Activated naive CD4-positive, alpha-beta T cell treated with anti-CD3 and anti-CD28 coated beads for 36 hours (primary cell): ENCODE data around the gene B3GNT8. TPM values are rescaled to one million over a fixed set of nuclear protein-coding genes. Genes with fewer than 3 reads are reported as not detected.
"Not testable (repeated sequence)": the region's sequence is repeated elsewhere in the genome, so short reads cannot be mapped to it uniquely, and the experiment has no call there.

Source experiments
- CTCF ChIA-PET: fragments of 350-600 bp; sonication (Branson Sonifier 250); formaldehyde crosslinking; loops from one replicate; lab custom pipeline; 2021; ENCODE audit warnings: antibody characterized with exemption; lab: Charles Lee
- DNase-seq: peaks from one replicate; pipeline ENCODE4 v3.0.0-alpha.2; 2020
- H3K27ac Mint-ChIP-seq: one replicate; pipeline ENCODE4 v1.8.0; 2021; ENCODE audit warnings: mild to moderate bottlenecking, mixed read lengths
- H3K27me3 Mint-ChIP-seq: one replicate; pipeline ENCODE4 v1.8.0; 2021; ENCODE audit warnings: low read depth, mixed read lengths
- H3K36me3 Mint-ChIP-seq: one replicate; pipeline ENCODE4 v1.8.0; 2021; ENCODE audit warnings: low read depth, mixed read lengths
- H3K4me1 Mint-ChIP-seq: one replicate; pipeline ENCODE4 v1.8.0; 2021; ENCODE audit warnings: low read depth, mixed read lengths
- H3K4me3 Mint-ChIP-seq: one replicate; pipeline ENCODE4 v1.8.0; 2021; ENCODE audit warnings: mild to moderate bottlenecking, moderate library complexity, mixed read lengths
- H3K9me3 Mint-ChIP-seq: one replicate; pipeline ENCODE4 v1.8.0; 2021; ENCODE audit warnings: mixed read lengths
- intact Hi-C: fragments of 100-400 bp; cut with micrococcal nuclease; formaldehyde crosslinking; loops from one replicate; pipeline ENCODE4 v1.15.1; 2023
- total RNA-seq, 2 experiments: library from RNA; stranded (reverse); gene quantifications; one replicate each; pipeline ENCODE4 v1.2.3, GENCODE V29; 2021

B3GNT8 gene
- total RNA-seq, 2 experiments from 2014 or later: 0.29 TPM; not detected in 1

GRCh38 chr19:41447732-41448332 is 20.7 kb upstream of the B3GNT8 start:
- intact Hi-C loops: loop anchor here (5.0 kb wide), 2 partner anchors 69 to 246 kb away; no protein-coding TSS in a partner anchor
- DNase-seq: no peak
- no peak overlapping the region for H3K4me3 Mint-ChIP-seq
- H3K4me1 Mint-ChIP-seq: peaks cover 11% of the 10 kb centered on the region
- CTCF ChIA-PET: interaction anchor here (0.7 to 9.5 kb wide), 14 partner anchors 8 to 259 kb away, joined by 3 to 185 read pairs (median 8); partner anchors contain the start of genes CEACAM21 and DMAC2
- H3K36me3 Mint-ChIP-seq: no peaks in the 10 kb centered on the region
- H3K27ac Mint-ChIP-seq: no peak overlapping the region
- no peaks in the 10 kb centered on the region for H3K9me3 Mint-ChIP-seq
- no peaks in the 10 kb centered on the region for H3K27me3 Mint-ChIP-seq

GRCh38 chr19:41445575-41445974 is 18.4 kb upstream of the B3GNT8 start:
- Mint-ChIP-seq H3K27ac (no peak overlapping the region), H3K27me3 (no peaks in the 10 kb centered on the region), H3K9me3 (no peaks in the 10 kb centered on the region), H3K4me1 (peaks cover 11% of the 10 kb centered on the region), H3K36me3 (no peaks in the 10 kb centered on the region), H3K4me3 (no peak overlapping the region)
- CTCF ChIA-PET: interaction anchor here (7.6 to 9.5 kb wide), 2 partner anchors 122 to 151 kb away, joined by 92 to 185 read pairs; no protein-coding TSS in a partner anchor
- intact Hi-C loops: loop anchor here (5.0 kb wide), 2 partner anchors 72 to 243 kb away; no protein-coding TSS in a partner anchor
- DNase-seq: no peak

- peaks cover 5% of the 10 kb centered on the region for H3K4me1 Mint-ChIP-seq
- intact Hi-C loops: no loop called here
- DNase-seq: no peak
- H3K27me3 Mint-ChIP-seq: no peaks in the 10 kb centered on the region
- H3K27ac Mint-ChIP-seq: no peak overlapping the region
- CTCF ChIA-PET: no interaction called here
- H3K9me3 Mint-ChIP-seq: no peaks in the 10 kb centered on the region
- H3K36me3 Mint-ChIP-seq: no peaks in the 10 kb centered on the region
- no peak overlapping the region for H3K4me3 Mint-ChIP-seq
These were observed 16.8 kb upstream of the B3GNT8 start for GRCh38 chr19:41443813-41444455.

GRCh38 chr19:41442473-41443355 is 15.5 kb upstream of the B3GNT8 start, which contains the start of gene ERICH4:
TSS of gene ERICH4 (plus strand) at chr19:41443156. CDS start at chr19:41443170, 14 bp downstream.
- Mint-ChIP-seq H3K36me3 (peaks cover 1% of the 10 kb centered on the region), H3K4me1 (peaks cover 9% of the 10 kb centered on the region), H3K9me3 (no peaks in the 10 kb centered on the region), H3K27me3 (no peaks in the 10 kb centered on the region), H3K27ac (no peak within 1 kb of the TSS), H3K4me3 (no peak within 1 kb of the TSS)
- no peak for DNase-seq
- intact Hi-C loops: no loop called here
- CTCF ChIA-PET: interaction anchor here (0.7 kb wide), 1 partner anchor 204 kb away, joined by 4 read pairs; no protein-coding TSS in a partner anchor

GRCh38 chr19:41441321-41441945 is 14.3 kb upstream of the B3GNT8 start:
- Mint-ChIP-seq H3K4me3 (no peak overlapping the region), H3K36me3 (peaks cover 3% of the 10 kb centered on the region), H3K27ac (no peak overlapping the region), H3K4me1 (peaks cover 12% of the 10 kb centered on the region), H3K27me3 (no peaks in the 10 kb centered on the region), H3K9me3 (no peaks in the 10 kb centered on the region)
- DNase-seq: no peak
- CTCF ChIA-PET: no interaction called here
- intact Hi-C loops: loop anchor here (2.0 kb wide), 1 partner anchor 155 kb away; no protein-coding TSS in a partner anchor

GRCh38 chr19:41439441-41440222 is 12.5 kb upstream of the B3GNT8 start, which contains the start of gene DMAC2:
TSS of gene DMAC2 (minus strand) at chr19:41439912. CDS start at chr19:41439899, 13 bp downstream.
- Mint-ChIP-seq H3K36me3 (peaks cover 3% of the 10 kb centered on the region), H3K27me3 (no peaks in the 10 kb centered on the region)
- intact Hi-C loops: loop anchor here (1.0 to 5.0 kb wide), 5 partner anchors 42 to 176 kb away; partner anchors contain the start of genes BCKDHA, EXOSC5 and TGFB1

GRCh38 chr19:41437944-41438574 is 10.9 kb upstream of the B3GNT8 start:
- CTCF ChIA-PET: interaction anchor here (0.5 to 3.1 kb wide), 4 partner anchors 9 to 453 kb away, joined by 3 to 46 read pairs (median 3); no protein-coding TSS in a partner anchor
- Mint-ChIP-seq H3K4me3 (peak overlapping the region; percentile 25), H3K4me1 (peaks cover 13% of the 10 kb centered on the region), H3K27ac (no peak overlapping the region), H3K9me3 (no peaks in the 10 kb centered on the region), H3K36me3 (peaks cover 3% of the 10 kb centered on the region), H3K27me3 (no peaks in the 10 kb centered on the region)
- intact Hi-C loops: loop anchor here (2.0 to 5.0 kb wide), 2 partner anchors 86 to 129 kb away; partner anchors contain the start of gene TGFB1
- no peak for DNase-seq

More at GRCh38 chr19:41439441-41440222, 12.5 kb upstream of the B3GNT8 start, which contains the start of gene DMAC2:
- Mint-ChIP-seq H3K4me3 (no peak within 1 kb of the TSS), H3K27ac (no peak within 1 kb of the TSS), H3K9me3 (no peaks in the 10 kb centered on the region), H3K4me1 (peaks cover 13% of the 10 kb centered on the region)
- DNase-seq: peak; percentile 99
- CTCF ChIA-PET: interaction anchor here (0.7 to 3.1 kb wide), 16 partner anchors 9 to 158 kb away, joined by 3 to 46 read pairs (median 4); partner anchors contain the start of gene CEACAM21

- H3K27me3 Mint-ChIP-seq: no peaks in the 10 kb centered on the region
- DNase-seq: no peak
- intact Hi-C loops: loop anchor here (5.0 kb wide), 1 partner anchor 84 kb away; the partner anchor contains the start of gene TGFB1
- H3K4me3 Mint-ChIP-seq: no peak overlapping the region
- peaks cover 13% of the 10 kb centered on the region for H3K4me1 Mint-ChIP-seq
- no peaks in the 10 kb centered on the region for H3K9me3 Mint-ChIP-seq
- no peak overlapping the region for H3K27ac Mint-ChIP-seq
- CTCF ChIA-PET: interaction anchor here (0.6 to 2.0 kb wide), 3 partner anchors 13 to 127 kb away, joined by 4 to 9 read pairs (median 5); no protein-coding TSS in a partner anchor
- H3K36me3 Mint-ChIP-seq: peaks cover 10% of the 10 kb centered on the region
These were observed 9.4 kb upstream of the B3GNT8 start for GRCh38 chr19:41436674-41436951.

- peaks cover 10% of the 10 kb centered on the region for H3K36me3 Mint-ChIP-seq
- no peaks in the 10 kb centered on the region for H3K9me3 Mint-ChIP-seq
- H3K4me1 Mint-ChIP-seq: peaks cover 13% of the 10 kb centered on the region
- CTCF ChIA-PET: interaction anchor here (0.6 to 2.0 kb wide), 4 partner anchors 13 to 142 kb away, joined by 4 to 9 read pairs (median 5); no protein-coding TSS in a partner anchor
- H3K4me3 Mint-ChIP-seq: no peak overlapping the region
- intact Hi-C loops: loop anchor here (5.0 kb wide), 1 partner anchor 84 kb away; the partner anchor contains the start of gene TGFB1
- no peak for DNase-seq
- H3K27me3 Mint-ChIP-seq: no peaks in the 10 kb centered on the region
- H3K27ac Mint-ChIP-seq: no peak overlapping the region
These were observed 8.9 kb upstream of the B3GNT8 start for GRCh38 chr19:41435936-41436673.

GRCh38 chr19:41435376-41435775 is 8.2 kb upstream of the B3GNT8 start:
- H3K27me3 Mint-ChIP-seq, H3K4me3 Mint-ChIP-seq, H3K9me3 Mint-ChIP-seq, H3K36me3 Mint-ChIP-seq, DNase-seq, H3K27ac Mint-ChIP-seq: not testable (repeated sequence)
- CTCF ChIA-PET: interaction anchor here (1.1 to 2.0 kb wide), 3 partner anchors 14 to 143 kb away, joined by 4 to 9 read pairs (median 5); no protein-coding TSS in a partner anchor
- intact Hi-C loops: loop anchor here (5.0 kb wide), 1 partner anchor 83 kb away; the partner anchor contains the start of gene TGFB1
- H3K4me1 Mint-ChIP-seq: peaks cover 13% of the 10 kb centered on the region
